ENCODE results near the gene DAP.

The DAP gene

GRCh38 chr5:10668697-10669096, 92.3 kb downstream of the DAP start:
- H3K79me2 ChIP-seq (ENCODE audit: insufficient read depth, low read length), result no peaks in the 10 kb centered on the region
- no peak overlapping the region for H3K27ac ChIP-seq (ENCODE audit: low read length)
- TF ChIP-seq CTCF (IDR thresholded peaks at IDR 0.05; ENCODE audit: borderline replicate concordance, extremely low read depth, low read length, poor library complexity, severe bottlenecking), result no peak
- no peak for TF ChIP-seq EZH2 (IDR thresholded peaks at IDR 0.05; ENCODE audit: borderline replicate concordance, low read depth, low read length, severe bottlenecking)
- no peak for ATAC-seq (ENCODE audit: insufficient read depth, low read depth)
- no peak overlapping the region for H3K4me2 ChIP-seq (ENCODE audit: insufficient read depth, low read length)
- H3K9ac ChIP-seq (ENCODE audit: low read depth, low read length), result no peak overlapping the region
- H3K27me3 ChIP-seq (ENCODE audit: insufficient read depth, low read length, poor library complexity), result no peaks in the 10 kb centered on the region
- no peaks in the 10 kb centered on the region for H3K4me1 ChIP-seq (ENCODE audit: insufficient read depth, low read length)
- no peaks in the 10 kb centered on the region for H3K9me3 ChIP-seq (ENCODE audit: insufficient read depth, low read length, severe bottlenecking)
- no peak for DNase-seq
- no peaks in the 10 kb centered on the region for H4K20me1 ChIP-seq (ENCODE audit: insufficient read depth, low read length)
- no peak overlapping the region for H3K4me3 ChIP-seq (ENCODE audit: low read depth in 1 of 2, low read length in 2 of 2)
- H3K36me3 ChIP-seq (ENCODE audit: insufficient read depth, low read length), result no peaks in the 10 kb centered on the region
- no peak overlapping the region for H2AFZ ChIP-seq (ENCODE audit: low read depth, low read length)

- Histone ChIP-seq H3K36me3 (ENCODE audit: insufficient read depth, low read length) (no peaks in the 10 kb centered on the region), H3K9me3 (ENCODE audit: insufficient read depth, low read length, severe bottlenecking) (no peaks in the 10 kb centered on the region), H3K9ac (ENCODE audit: low read depth, low read length) (no peak overlapping the region), H3K4me2 (ENCODE audit: insufficient read depth, low read length) (no peak overlapping the region), H4K20me1 (ENCODE audit: insufficient read depth, low read length) (no peaks in the 10 kb centered on the region), H3K27ac (ENCODE audit: low read length) (no peak overlapping the region), H3K4me1 (ENCODE audit: insufficient read depth, low read length) (no peaks in the 10 kb centered on the region), H2AFZ (ENCODE audit: low read depth, low read length) (no peak overlapping the region), H3K27me3 (ENCODE audit: insufficient read depth, low read length, poor library complexity) (no peaks in the 10 kb centered on the region), H3K4me3 (ENCODE audit: low read depth in 1 of 2, low read length in 2 of 2) (no peak overlapping the region), H3K79me2 (ENCODE audit: insufficient read depth, low read length) (no peaks in the 10 kb centered on the region)
- TF ChIP-seq EZH2 (IDR thresholded peaks at IDR 0.05; ENCODE audit: borderline replicate concordance, low read depth, low read length, severe bottlenecking) (no peak), CTCF (IDR thresholded peaks at IDR 0.05; ENCODE audit: borderline replicate concordance, extremely low read depth, low read length, poor library complexity, severe bottlenecking) (no peak)
- no peak for DNase-seq
- ATAC-seq (ENCODE audit: insufficient read depth, low read depth), result no peak
These were observed 93.5 kb downstream of the DAP start for GRCh38 chr5:10667431-10668057.

- Histone ChIP-seq H4K20me1 (ENCODE audit: insufficient read depth, low read length) (no peaks in the 10 kb centered on the region), H3K9ac (ENCODE audit: low read depth, low read length) (no peak overlapping the region)
These were observed 94.3 kb downstream of the DAP start for GRCh38 chr5:10666531-10667299.

More at GRCh38 chr5:10666531-10667299, 94.3 kb downstream of the DAP start:
- Histone ChIP-seq H3K9me3 (ENCODE audit: insufficient read depth, low read length, severe bottlenecking) (no peaks in the 10 kb centered on the region), H3K36me3 (ENCODE audit: insufficient read depth, low read length) (no peaks in the 10 kb centered on the region), H2AFZ (ENCODE audit: low read depth, low read length) (no peak overlapping the region), H3K4me3 (ENCODE audit: low read depth in 1 of 2, low read length in 2 of 2) (no peak overlapping the region), H3K4me1 (ENCODE audit: insufficient read depth, low read length) (no peaks in the 10 kb centered on the region), H3K4me2 (ENCODE audit: insufficient read depth, low read length) (no peak overlapping the region), H3K27me3 (ENCODE audit: insufficient read depth, low read length, poor library complexity) (no peaks in the 10 kb centered on the region), H3K79me2 (ENCODE audit: insufficient read depth, low read length) (no peaks in the 10 kb centered on the region), H3K27ac (ENCODE audit: low read length) (no peak overlapping the region)
- TF ChIP-seq CTCF (IDR thresholded peaks at IDR 0.05; ENCODE audit: borderline replicate concordance, extremely low read depth, low read length, poor library complexity, severe bottlenecking), result no peak
- TF ChIP-seq EZH2 (IDR thresholded peaks at IDR 0.05; ENCODE audit: borderline replicate concordance, low read depth, low read length, severe bottlenecking), result no peak
- DNase-seq, result no peak
- no peak for ATAC-seq (ENCODE audit: insufficient read depth, low read depth)
